GM12878 (cell line): ENCODE measurements around the gene SCD5. TPM values are rescaled to one million over a fixed set of nuclear protein-coding genes. Genes with fewer than 3 reads are reported as not detected.

Source experiments
- ATAC-seq: fragments of 200-7000 bp; cut with Tn5 transposase; 3 replicates; pipeline ENCODE4 v1.9.1; 2020; ENCODE audit warnings: mild to moderate bottlenecking, moderate library complexity
- BruUV-seq: library from RNA; stranded (reverse); fragments of 400-500 nt; replicated peaks from 2 replicates; lab custom pipeline; 2021; lab: Mats Ljungman, UMichigan
- CTCF ChIA-PET: fragments of 300-600 bp; sonication (Branson Sonifier 250); formaldehyde crosslinking; extraction: SDS; loops from one replicate; lab custom pipeline; 2021; ENCODE audit warnings: inconsistent platforms; lab: Yijun Ruan, JAX
- POLR2A ChIA-PET: fragments of 350-600 bp; formaldehyde crosslinking; extraction: SDS; loops from one replicate; lab custom pipeline; 2021; ENCODE audit warnings: inconsistent platforms; lab: Charles Lee
- RAD21 ChIA-PET: fragments of 300-600 bp; sonication (Branson Sonifier 250); formaldehyde crosslinking; loops from one replicate; lab custom pipeline; 2023; ENCODE audit warnings: antibody characterized with exemption; ENCODE audit not compliant: unreplicated experiment; lab: Charles Lee
- SMC1A ChIA-PET: fragments of 300-600 bp; sonication (Branson Sonifier 250); formaldehyde crosslinking; loops from one replicate; lab custom pipeline; 2023; ENCODE audit not compliant: unreplicated experiment, uncharacterized antibody; lab: Charles Lee
- DNase-seq: peaks from one replicate; pipeline ENCODE4 v3.0.0-alpha.2; 2011; ENCODE audit warnings: low read depth, low spot score
- FAIRE-seq: peaks from 3 replicates; lab custom pipeline; 2011; peaks lifted over from hg19 to GRCh38; lab: Jason Lieb, UNC
- H2AFZ ChIP-seq: 2 replicates; pipeline ENCODE4 v1.6.0; 2011; ENCODE audit warnings: low read depth, low read length, control low read depth; ENCODE audit not compliant: control insufficient read depth
- H3K27ac ChIP-seq: 2 replicates; pipeline ENCODE4 v1.5.1; 2011; ENCODE audit warnings: control low read depth; ENCODE audit not compliant: control insufficient read depth, insufficient read depth
- H3K27me3 ChIP-seq, 2 experiments: replicated peaks in 1 of 2; 2 replicates each; pipeline versions ENCODE4 v1.6.0 to v1.6.1; 2011; ENCODE audit warnings: low read length in 1 of 2; ENCODE audit not compliant: control insufficient read depth in 2 of 2, insufficient read depth in 2 of 2
- H3K36me3 ChIP-seq, 2 experiments: 2 replicates each; pipeline ENCODE4 v1.5.1; 2011; ENCODE audit warnings: low read length in 1 of 2; ENCODE audit not compliant: control insufficient read depth in 2 of 2, insufficient read depth in 2 of 2
- H3K4me1 ChIP-seq: 2 replicates; pipeline ENCODE4 v1.6.1; 2011; ENCODE audit warnings: mild to moderate bottlenecking, low read length, moderate library complexity, mixed read lengths; ENCODE audit not compliant: control insufficient read depth, insufficient read depth
- H3K4me2 ChIP-seq: 2 replicates; pipeline ENCODE4 v1.6.0; 2011; ENCODE audit warnings: control low read depth; ENCODE audit not compliant: control insufficient read depth, insufficient read depth
- H3K4me3 ChIP-seq: fragments of 200-600 bp; sonication (generic); 2 replicates; pipeline ENCODE4 v1.5.1; 2016
- H3K79me2 ChIP-seq: 2 replicates; pipeline ENCODE4 v1.6.0; 2011; ENCODE audit warnings: low read length; ENCODE audit not compliant: control insufficient read depth, insufficient read depth
- H3K9ac ChIP-seq: 2 replicates; pipeline ENCODE4 v1.8.0; 2011; ENCODE audit warnings: low read length, control low read depth, mixed read lengths; ENCODE audit not compliant: control insufficient read depth, insufficient read depth
- H3K9me3 ChIP-seq: replicated peaks from 3 replicates; pipeline ENCODE4 v1.5.1; 2011; ENCODE audit warnings: mild to moderate bottlenecking, low read length; ENCODE audit not compliant: control insufficient read depth, insufficient read depth
- H4K20me1 ChIP-seq: 2 replicates; pipeline ENCODE4 v1.6.0; 2011; ENCODE audit not compliant: control insufficient read depth, insufficient read depth
- BHLHE40 ChIP-seq, 2 experiments: fragments of 450-650 bp in 1 of 2; IDR thresholded peaks; 2 replicates each; pipeline ENCODE4 v1.6.1; 2011 to 2017; ENCODE audit warnings: low read depth in 2 of 2, borderline replicate concordance in 1 of 2, improper control_type of control experiment in 1 of 2, low read length in 1 of 2, mild to moderate bottlenecking in 1 of 2
- CUX1 ChIP-seq: IDR thresholded peaks from 2 replicates; pipeline ENCODE4 v1.6.1; 2012; ENCODE audit warnings: improper control_type of control experiment, low read depth, low read length; ENCODE audit not compliant: insufficient replicate concordance
- ETV6 ChIP-seq, 2 experiments: fragments of 450-650 bp in 1 of 2; IDR thresholded peaks in 1 of 2; conservative IDR thresholded peaks in 1 of 2; 2 replicates each; pipeline ENCODE4 v1.6.1; 2014; ENCODE audit warnings: antibody characterized with exemption in 1 of 2, borderline replicate concordance in 1 of 2, low read depth in 1 of 2, mild to moderate bottlenecking in 1 of 2, moderate library complexity in 1 of 2
- GATAD2B ChIP-seq: fragments of 450-650 bp; conservative IDR thresholded peaks from 2 replicates; pipeline ENCODE4 v1.6.1; 2017; ENCODE audit warnings: low read depth, mild to moderate bottlenecking, moderate library complexity
- HDAC2 ChIP-seq: fragments of 200-600 bp; sonication (generic); IDR thresholded peaks from 2 replicates; pipeline ENCODE4 v1.6.1; 2017
- LARP7 ChIP-seq: fragments of 450-650 bp; IDR thresholded peaks from 2 replicates; pipeline ENCODE4 v1.6.1; 2017; ENCODE audit warnings: mild to moderate bottlenecking
- NFIC ChIP-seq: IDR thresholded peaks from 2 replicates; pipeline ENCODE4 v1.6.1; 2012; ENCODE audit warnings: low read depth, mild to moderate bottlenecking, inconsistent platforms, low read length, moderate library complexity
- PML ChIP-seq: IDR thresholded peaks from 2 replicates; pipeline ENCODE4 v1.6.1; 2012; ENCODE audit warnings: low read length, inconsistent platforms
- POLR2AphosphoS5 ChIP-seq: IDR thresholded peaks from 2 replicates; pipeline ENCODE4 v1.6.1; 2011; ENCODE audit warnings: mild to moderate bottlenecking, low read length, inconsistent platforms
- POU2F2 ChIP-seq: IDR thresholded peaks from 3 replicates; pipeline ENCODE4 v1.6.1; 2011; ENCODE audit warnings: low read depth, mild to moderate bottlenecking, low read length, borderline replicate concordance
- RELB ChIP-seq: fragments of 450-650 bp; IDR thresholded peaks from 2 replicates; pipeline ENCODE4 v1.6.1; 2017; ENCODE audit warnings: low read depth, mild to moderate bottlenecking, moderate library complexity
- SP1 ChIP-seq: IDR thresholded peaks from one replicate; pipeline ENCODE4 v1.6.1; 2011; ENCODE audit warnings: low read depth, low read length
- TCF3 ChIP-seq: IDR thresholded peaks from 2 replicates; pipeline ENCODE4 v1.6.1; 2012; ENCODE audit warnings: low read depth, mild to moderate bottlenecking, low read length, borderline replicate concordance; ENCODE audit not compliant: insufficient read depth
- WGBS: methylation state at CpG from one replicate; pipeline ENCODE4 v1.1.6; 2016; ENCODE audit warnings: low lambda C conversion rate; ENCODE audit not compliant: insufficient replicate concordance, insufficient coverage; ENCODE audit errors: missing lambda C conversion rate; 5-methylcytosine and 5-hydroxymethylcytosine counted together
- in situ Hi-C: fragments of 300-500 bp; cut with MboI; formaldehyde crosslinking; loops from 9 replicates; pipeline ENCODE4 v1.14.3; 2018; ENCODE audit warnings: mixed read lengths
- intact Hi-C: fragments of 100-400 bp; cut with micrococcal nuclease; formaldehyde crosslinking; loops from one replicate; pipeline ENCODE4 v1.14.2; 2022; ENCODE audit not compliant: unreplicated experiment
- polyA plus RNA-seq, 11 experiments: library from polyadenylated mRNA; depleted of rRNA in 4 of 11; unstranded in 6 of 11; stranded (reverse) in 5 of 11; fragments of >200 nt; fragmentation: Nextera tagmentation in 4 of 11; fragmentation: Illumina TruSeq in 1 of 11; extraction: Ambion mirVana in 4 of 11; extraction: Trizol in 1 of 11; gene quantifications; 1 replicate in 1 of 11; 2 replicates in 10 of 11; pipeline versions ENCODE4 v1.2.1 to v1.2.3, GENCODE V29; 2011 to 2016; ENCODE audit warnings: inconsistent platforms in 2 of 11, missing spikeins in 2 of 11, low read depth in 1 of 11
- total RNA-seq, 4 experiments: library from RNA; depleted of rRNA in 3 of 4; stranded (reverse); fragments of >200 nt in 3 of 4; fragmentation: Illumina TruSeq in 1 of 4; extraction: Trizol in 1 of 4; gene quantifications; 2 replicates each; pipeline versions ENCODE4 v1.2.1 to v1.2.3, GENCODE V29; 2013 to 2021

SCD5 gene
- total and polyA plus RNA-seq, 10 of the 15 experiments (the other 5 are each of a cell fraction or from before 2014, with no cell fraction given), result 2.4 to 15.0 (median 4.2) TPM

GRCh38 chr4:82741188-82741587 is 57.4 kb downstream of the SCD5 start:
- in situ Hi-C loops (no loop called here), intact Hi-C loops (no loop called here)
- ChIA-PET POLR2A (interaction anchor here (0.6 kb wide), 1 partner anchor 1270 kb away, joined by 3 read pairs; no protein-coding TSS in a partner anchor), RAD21 (interaction anchor here (1.0 kb wide), 1 partner anchor 279 kb away, joined by 3 read pairs; no protein-coding TSS in a partner anchor), SMC1A (no interaction called here), CTCF (interaction anchor here (6.3 kb wide), 1 partner anchor 279 kb away, joined by 89 read pairs; no protein-coding TSS in a partner anchor)
- FAIRE-seq (no peak), ATAC-seq (no peak), DNase-seq (no peak)
- Histone ChIP-seq H3K4me1 (peaks cover 3% of the 10 kb centered on the region), H3K9me3 (no peaks in the 10 kb centered on the region), H2AFZ (no peak overlapping the region), H3K4me2 (no peak overlapping the region), H3K4me3 (no peak overlapping the region), H4K20me1 (no peaks in the 10 kb centered on the region), H3K27ac (no peak overlapping the region), H3K27me3 (no peaks in the 10 kb centered on the region), H3K9ac (no peak overlapping the region), H3K79me2 (no peaks in the 10 kb centered on the region), H3K36me3 (no peaks in the 10 kb centered on the region)
- TF ChIP-seq POLR2AphosphoS5, result no peak
- TF ChIP-seq BHLHE40 (IDR thresholded peaks at IDR 0.05; ENCODE audit: borderline replicate concordance in 1 of 2, low read depth in 2 of 2, low read length in 1 of 2), result no peak
- no peak for TF ChIP-seq SP1
- TF ChIP-seq HDAC2, result no peak
- TF ChIP-seq LARP7, result no peak
- TF ChIP-seq RELB, result no peak
- no peak for TF ChIP-seq POU2F2
- TF ChIP-seq PML, result no peak
- no peak for TF ChIP-seq CUX1
- TF ChIP-seq TCF3, result no peak
- TF ChIP-seq GATAD2B, result no peak
- TF ChIP-seq ETV6 (conservative IDR thresholded peaks at IDR 0.05 in 1 of 2, IDR thresholded peaks at IDR 0.05 in 1 of 2; ENCODE audit: borderline replicate concordance in 1 of 2, low read depth in 1 of 2), result no peak
- TF ChIP-seq NFIC, result no peak
- 49% methylated on average over 5 of the region's 5 CpGs for WGBS
- no TSS peak for BruUV-seq
